Neural progenitor cell (in vitro differentiated cells): ENCODE results near the gene CFAP68. TPM values are rescaled to one million over a fixed set of nuclear protein-coding genes. Genes with fewer than 3 reads are reported as not detected.

Source experiments
- DNase-seq: peaks from one replicate; pipeline ENCODE4 v3.0.0-alpha.2; 2016; ENCODE audit warnings: low spot score
- H2AFZ ChIP-seq: fragments of 200-600 bp; sonication (generic); replicated peaks from 2 replicates; pipeline ENCODE4 v1.6.1; 2016; ENCODE audit warnings: antibody characterized with exemption
- H3F3A ChIP-seq: fragments of 200-600 bp; sonication (generic); 2 replicates; pipeline ENCODE4 v1.6.1; 2016; ENCODE audit warnings: antibody characterized with exemption, low read depth
- H3K27ac ChIP-seq: fragments of 200-600 bp; sonication (generic); 2 replicates; pipeline ENCODE4 v1.5.1; 2016; ENCODE audit warnings: mild to moderate bottlenecking
- H3K27me3 ChIP-seq: fragments of 200-600 bp; sonication (generic); 2 replicates; pipeline ENCODE4 v1.6.1; 2016; ENCODE audit warnings: mild to moderate bottlenecking, moderate library complexity
- H3K36me3 ChIP-seq: fragments of 200-600 bp; sonication (generic); 2 replicates; pipeline ENCODE4 v1.5.1; 2016
- H3K4me1 ChIP-seq: fragments of 200-600 bp; sonication (generic); 2 replicates; pipeline ENCODE4 v1.6.1; 2016; ENCODE audit warnings: mixed run types
- H3K4me2 ChIP-seq: fragments of 200-600 bp; sonication (generic); 2 replicates; pipeline ENCODE4 v1.6.1; 2016
- H3K4me3 ChIP-seq: fragments of 200-600 bp; sonication (generic); 2 replicates; pipeline ENCODE4 v1.5.1; 2016
- H3K79me2 ChIP-seq: fragments of 200-600 bp; sonication (generic); 2 replicates; pipeline ENCODE4 v1.6.1; 2016; ENCODE audit warnings: low read depth
- H3K9ac ChIP-seq: fragments of 200-600 bp; sonication (generic); 2 replicates; pipeline ENCODE4 v1.6.1; 2016
- H3K9me3 ChIP-seq: fragments of 200-600 bp; sonication (generic); 2 replicates; pipeline ENCODE4 v1.5.1; 2016; ENCODE audit warnings: low read depth
- H4K20me1 ChIP-seq: fragments of 200-600 bp; sonication (generic); 2 replicates; pipeline ENCODE4 v1.6.1; 2016; ENCODE audit warnings: low read depth
- H3K27ac Mint-ChIP-seq: 3 replicates; pipeline ENCODE4 v1.8.0; 2021; ENCODE audit warnings: mixed read lengths
- H3K27me3 Mint-ChIP-seq: 2 replicates; pipeline ENCODE4 v1.8.0; 2022; ENCODE audit warnings: low read depth, mild to moderate bottlenecking, inconsistent platforms, moderate library complexity, mixed read lengths; ENCODE audit not compliant: insufficient read depth
- H3K36me3 Mint-ChIP-seq: 3 replicates; pipeline ENCODE4 v1.8.0; 2021; ENCODE audit warnings: mixed read lengths
- H3K4me1 Mint-ChIP-seq: 3 replicates; pipeline ENCODE4 v1.8.0; 2021; ENCODE audit warnings: mixed read lengths
- H3K4me3 Mint-ChIP-seq: 3 replicates; pipeline ENCODE4 v1.8.0; 2021; ENCODE audit warnings: mild to moderate bottlenecking, moderate library complexity, mixed read lengths
- H3K9me3 Mint-ChIP-seq: 3 replicates; pipeline ENCODE4 v1.8.0; 2020; ENCODE audit warnings: mixed read lengths
- CTCF ChIP-seq: fragments of 200-600 bp; sonication (generic); IDR thresholded peaks from 2 replicates; pipeline ENCODE4 v1.5.1; 2017; ENCODE audit warnings: antibody characterized with exemption, mild to moderate bottlenecking
- EZH2 ChIP-seq: fragments of 200-600 bp; sonication (generic); IDR thresholded peaks from 2 replicates; pipeline ENCODE4 v1.6.1; 2017; ENCODE audit warnings: antibody characterized with exemption, mild to moderate bottlenecking, moderate library complexity
- EZH2phosphoT487 ChIP-seq: fragments of 200-600 bp; sonication (generic); IDR thresholded peaks from 2 replicates; pipeline ENCODE4 v1.6.1; 2017; ENCODE audit warnings: antibody characterized with exemption
- total RNA-seq: library from RNA; depleted of rRNA; stranded (reverse); fragments of >200 nt; gene quantifications from 2 replicates; pipeline ENCODE4 v1.2.3, GENCODE V29; 2015; ENCODE audit warnings: low replicate concordance

CFAP68 gene
- total RNA-seq, 1 donor from 2014 or later = 46.7 TPM

GRCh38 chr11:111843661-111844060 is 35.7 kb upstream of the CFAP68 start:
- Histone ChIP-seq H3F3A (peaks cover 24% of the 10 kb centered on the region), H2AFZ (no peak overlapping the region), H3K9ac (no peak overlapping the region), H3K27me3 (no peaks in the 10 kb centered on the region), H3K9me3 (no peaks in the 10 kb centered on the region), H3K4me1 (peaks cover 28% of the 10 kb centered on the region), H3K27ac (no peak overlapping the region), H4K20me1 (peaks cover 14% of the 10 kb centered on the region), H3K4me2 (no peak overlapping the region), H3K4me3 (no peak overlapping the region), H3K79me2 (no peaks in the 10 kb centered on the region), H3K36me3 (no peaks in the 10 kb centered on the region)
- H3K9me3 Mint-ChIP-seq = no peaks in the 10 kb centered on the region
- H3K4me1 Mint-ChIP-seq = peaks cover 40% of the 10 kb centered on the region
- H3K36me3 Mint-ChIP-seq = peaks cover 4% of the 10 kb centered on the region
- H3K27me3 Mint-ChIP-seq = peaks cover 4% of the 10 kb centered on the region
- H3K27ac Mint-ChIP-seq = no peak overlapping the region
- no peak for DNase-seq
- H3K4me3 Mint-ChIP-seq = no peak overlapping the region
- TF ChIP-seq EZH2phosphoT487 = no peak
- no peak for TF ChIP-seq CTCF
- no peak for TF ChIP-seq EZH2

- H3K36me3 ChIP-seq = no peaks in the 10 kb centered on the region
- no peaks in the 10 kb centered on the region for H3K9me3 ChIP-seq
- no peak overlapping the region for H3K4me2 ChIP-seq
- H3K27ac ChIP-seq = no peak overlapping the region
- H3K9me3 Mint-ChIP-seq = no peaks in the 10 kb centered on the region
- peaks cover 33% of the 10 kb centered on the region for H3K4me1 Mint-ChIP-seq
- H3F3A ChIP-seq = peaks cover 16% of the 10 kb centered on the region
- peaks cover 12% of the 10 kb centered on the region for H3K36me3 Mint-ChIP-seq
- H3K27me3 ChIP-seq = no peaks in the 10 kb centered on the region
- no peak for DNase-seq
- no peak overlapping the region for H3K4me3 Mint-ChIP-seq
- H3K4me1 ChIP-seq = peaks cover 18% of the 10 kb centered on the region
- peaks cover 4% of the 10 kb centered on the region for H3K27me3 Mint-ChIP-seq
- H3K9ac ChIP-seq = no peak overlapping the region
- no peak overlapping the region for H2AFZ ChIP-seq
- no peak overlapping the region for H3K4me3 ChIP-seq
- no peaks in the 10 kb centered on the region for H3K79me2 ChIP-seq
- H3K27ac Mint-ChIP-seq = no peak overlapping the region
- H4K20me1 ChIP-seq = peaks cover 5% of the 10 kb centered on the region
- TF ChIP-seq CTCF (no peak), EZH2phosphoT487 (no peak), EZH2 (no peak)
Measured at GRCh38 chr11:111845276-111846028, 33.9 kb upstream of the CFAP68 start.

GRCh38 chr11:111846063-111846462 is 33.3 kb upstream of the CFAP68 start:
- Histone ChIP-seq H4K20me1 (no peaks in the 10 kb centered on the region), H3F3A (peaks cover 10% of the 10 kb centered on the region), H3K4me3 (no peak overlapping the region), H3K79me2 (no peaks in the 10 kb centered on the region), H3K27me3 (no peaks in the 10 kb centered on the region), H2AFZ (no peak overlapping the region), H3K4me1 (peaks cover 12% of the 10 kb centered on the region), H3K9ac (no peak overlapping the region), H3K27ac (no peak overlapping the region), H3K36me3 (no peaks in the 10 kb centered on the region), H3K4me2 (no peak overlapping the region), H3K9me3 (no peaks in the 10 kb centered on the region)
- H3K27ac Mint-ChIP-seq = no peak overlapping the region
- no peaks in the 10 kb centered on the region for H3K9me3 Mint-ChIP-seq
- TF ChIP-seq CTCF (no peak), EZH2phosphoT487 (no peak), EZH2 (no peak)
- H3K27me3 Mint-ChIP-seq = peaks cover 4% of the 10 kb centered on the region
- peaks cover 12% of the 10 kb centered on the region for H3K36me3 Mint-ChIP-seq
- DNase-seq = no peak
- H3K4me3 Mint-ChIP-seq = no peak overlapping the region
- peaks cover 27% of the 10 kb centered on the region for H3K4me1 Mint-ChIP-seq
